HG03159 (cell line): ENCODE data around the gene IFRD1.
A peak's percentile ranks its signal among the peaks of the same experiment; 100 is the strongest.
"Not testable (repeated sequence)": the region's sequence is repeated elsewhere in the genome, so short reads cannot be mapped to it uniquely, and the experiment has no call there.

Source experiments
- ATAC-seq: cut with Tn5 transposase; IDR thresholded peaks from one replicate; pipeline ENCODE4 v1.9.1; 2021; ENCODE audit warnings: mild to moderate bottlenecking, moderate library complexity; ENCODE audit not compliant: unreplicated experiment

The IFRD1 gene

DNA sequence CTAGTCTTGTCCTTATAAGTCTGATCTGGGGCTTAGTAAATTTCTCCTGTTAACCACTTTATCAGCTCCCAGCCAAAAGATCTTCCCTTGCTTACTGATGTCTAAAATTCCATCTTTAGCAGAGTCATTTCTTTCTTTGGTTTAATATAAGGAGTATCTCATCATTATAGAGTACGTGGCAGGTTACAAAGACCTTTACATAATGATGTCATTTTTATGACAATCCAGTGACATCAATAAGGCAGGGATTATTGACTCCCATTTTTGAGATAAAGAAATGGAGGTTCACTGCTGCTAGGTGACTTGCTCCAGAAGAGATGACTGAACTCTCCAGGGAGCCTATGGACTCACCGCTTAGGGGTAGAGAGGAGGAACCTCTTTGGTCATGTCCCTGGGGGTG, 8.1 kb upstream of the IFRD1 start:
- ATAC-seq = no peak

DNA sequence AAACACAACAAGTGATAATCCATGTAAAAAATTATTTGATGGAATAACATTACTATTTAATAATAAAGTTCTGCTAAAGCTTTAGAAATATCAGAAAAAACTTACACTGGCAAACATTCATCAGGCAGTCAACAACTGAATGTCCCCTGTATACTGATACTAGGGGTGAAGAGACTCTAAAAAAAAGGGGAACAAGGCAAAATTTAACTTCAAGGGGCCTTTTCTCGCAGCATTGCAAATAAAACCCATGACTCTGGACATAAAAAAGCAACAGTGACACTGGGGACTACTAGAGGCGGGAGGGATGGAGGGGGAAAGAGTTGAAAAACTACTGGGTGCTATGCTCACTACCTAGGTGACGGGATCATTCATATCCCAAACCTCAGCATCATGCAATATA, 5.8 kb upstream of the IFRD1 start:
- ATAC-seq = no peak

DNA sequence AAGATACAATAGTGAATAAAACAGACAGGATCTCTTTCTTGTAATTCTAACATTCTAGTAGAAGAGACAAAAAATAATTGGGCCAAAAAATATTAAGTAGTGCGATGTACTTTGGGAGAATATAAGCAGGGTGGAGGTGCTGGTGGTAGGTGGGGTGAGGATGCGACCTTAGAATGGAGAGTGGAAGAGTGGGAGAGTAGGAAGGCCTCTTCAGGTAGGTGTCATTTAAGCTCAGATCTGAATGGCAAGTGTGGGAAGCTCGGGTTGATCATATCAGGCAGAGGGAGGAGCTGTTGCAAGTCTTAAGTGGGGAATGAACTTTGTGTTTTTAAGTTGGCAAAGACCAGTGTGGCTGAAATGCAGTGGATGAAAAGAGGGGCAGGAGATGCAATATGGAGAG, 3.8 kb upstream of the IFRD1 start:
- ATAC-seq = no peak

DNA sequence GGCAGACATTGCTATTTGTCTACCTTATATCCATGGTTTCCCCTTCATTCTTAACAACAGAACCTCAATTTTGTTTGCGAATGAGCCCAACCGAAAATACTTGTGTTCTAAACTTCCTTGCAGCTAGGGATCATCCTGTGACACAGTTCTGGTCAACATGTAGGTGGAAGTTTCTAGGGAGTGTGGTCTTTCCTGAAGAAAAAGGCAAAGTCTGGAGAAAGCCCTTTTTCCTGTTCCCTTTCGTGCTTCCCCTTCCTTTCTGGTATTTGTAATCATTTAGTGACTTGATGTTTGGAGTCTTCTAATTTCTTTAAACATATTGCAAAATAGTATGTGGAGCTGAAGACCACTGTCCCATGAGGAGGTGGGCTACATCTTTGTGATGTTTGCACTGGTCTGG, 2.9 kb upstream of the IFRD1 start:
- no peak for ATAC-seq

DNA sequence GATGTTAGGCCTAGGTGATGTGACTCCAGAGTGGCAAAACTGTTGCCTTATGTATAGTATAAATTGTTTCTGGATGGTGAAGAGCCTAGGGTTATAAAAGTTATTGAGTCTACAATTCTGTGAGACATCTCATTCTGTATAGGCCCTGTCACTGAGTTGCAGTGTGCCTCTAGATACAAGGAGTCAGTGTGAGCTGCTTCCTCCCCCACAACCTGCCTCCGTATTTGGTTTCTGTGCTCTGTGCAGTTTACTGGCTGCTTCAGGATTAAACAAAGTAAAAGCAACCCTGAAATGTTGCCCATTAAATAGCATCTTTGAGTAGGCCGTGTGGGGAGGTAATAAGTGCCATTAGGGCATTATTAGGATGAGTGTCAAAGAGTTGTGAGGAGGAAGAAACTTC, 1.9 kb upstream of the IFRD1 start:
- no peak for ATAC-seq

DNA sequence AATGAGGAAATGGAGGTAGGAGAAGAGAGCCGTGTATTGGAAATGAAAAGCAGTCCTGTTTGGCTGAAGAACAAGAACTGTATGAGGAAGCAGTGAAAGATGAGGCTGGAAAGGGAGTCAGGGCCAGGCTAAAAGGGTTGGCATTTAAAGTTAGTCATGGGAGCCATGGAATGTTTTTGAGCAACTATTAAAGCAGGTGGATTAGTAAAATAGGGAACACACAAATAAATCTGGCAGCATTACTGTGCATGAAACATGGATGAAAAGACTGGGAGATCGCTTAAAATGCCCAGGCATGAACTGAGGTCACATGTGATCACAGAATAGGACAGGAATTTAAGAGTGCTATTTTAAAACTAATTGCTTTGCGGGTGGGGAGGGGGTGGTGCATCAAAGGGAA, 1.4 kb upstream of the IFRD1 start:
- no peak for ATAC-seq

DNA sequence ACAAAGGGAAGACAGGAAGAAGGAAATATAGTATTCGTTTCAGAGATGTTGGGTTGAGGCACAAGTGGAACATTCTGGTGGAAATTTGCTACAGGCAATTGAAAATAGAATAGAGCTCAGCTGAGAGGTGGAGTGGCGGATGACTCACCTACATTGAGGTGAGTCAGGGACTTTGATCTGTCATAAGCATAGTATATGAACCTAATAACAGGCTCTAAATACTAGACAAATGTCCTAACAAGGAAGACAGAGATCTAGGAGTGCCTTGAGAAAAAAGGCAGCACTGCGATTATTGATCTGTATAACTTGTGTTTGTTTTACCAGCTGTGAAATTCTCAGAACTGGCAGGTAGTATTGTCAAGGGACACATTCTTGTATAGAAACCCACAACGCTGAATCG, 907 bp upstream of the IFRD1 start:
- ATAC-seq = no peak

DNA sequence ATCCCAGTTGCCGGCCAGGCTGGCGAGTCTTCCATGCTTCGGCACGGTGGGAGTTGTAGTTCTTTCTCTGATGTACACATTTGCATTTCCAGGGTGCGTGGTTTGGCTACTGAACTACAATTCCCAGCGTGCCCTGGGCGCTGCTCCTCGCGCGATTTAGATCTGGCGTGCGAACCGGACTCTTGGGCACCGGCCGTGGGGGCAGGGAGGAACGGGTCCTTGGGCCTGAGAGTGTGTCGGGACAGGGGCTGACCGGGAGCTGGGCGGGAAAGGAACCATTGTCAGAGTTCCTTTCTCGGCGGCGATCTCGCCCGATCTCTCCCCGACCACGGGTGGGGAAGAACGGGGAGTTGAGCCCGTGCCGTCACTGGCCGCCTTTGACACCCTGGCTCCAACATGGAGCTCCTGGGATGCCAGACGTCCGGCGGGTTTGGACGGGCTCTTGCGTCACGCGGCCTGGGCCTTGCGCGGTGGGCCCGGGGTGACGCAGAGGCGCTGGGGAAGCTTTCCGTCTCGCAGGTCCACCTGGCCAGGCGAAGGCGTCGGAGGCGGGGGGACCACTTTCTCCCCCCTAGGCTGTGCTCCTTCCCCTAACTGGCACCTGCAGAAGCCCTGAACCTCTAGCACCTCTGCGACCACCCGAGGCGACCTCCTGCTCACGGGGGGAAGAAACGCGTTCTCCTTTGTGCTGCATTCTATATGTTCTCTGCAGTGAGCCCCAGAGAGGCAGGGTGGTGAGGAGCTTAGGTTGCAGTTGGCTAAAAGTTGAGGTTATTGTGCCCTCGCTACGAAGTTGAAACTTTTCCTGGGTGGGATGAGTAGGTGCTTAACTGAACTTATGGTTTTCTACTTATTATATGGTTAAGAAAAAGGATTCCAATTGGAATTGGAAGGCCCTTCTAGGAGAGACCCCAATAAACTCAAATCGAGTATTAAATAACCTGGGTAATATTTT, 824 bp downstream of the IFRD1 start:
- peak; percentile 87 for ATAC-seq

DNA sequence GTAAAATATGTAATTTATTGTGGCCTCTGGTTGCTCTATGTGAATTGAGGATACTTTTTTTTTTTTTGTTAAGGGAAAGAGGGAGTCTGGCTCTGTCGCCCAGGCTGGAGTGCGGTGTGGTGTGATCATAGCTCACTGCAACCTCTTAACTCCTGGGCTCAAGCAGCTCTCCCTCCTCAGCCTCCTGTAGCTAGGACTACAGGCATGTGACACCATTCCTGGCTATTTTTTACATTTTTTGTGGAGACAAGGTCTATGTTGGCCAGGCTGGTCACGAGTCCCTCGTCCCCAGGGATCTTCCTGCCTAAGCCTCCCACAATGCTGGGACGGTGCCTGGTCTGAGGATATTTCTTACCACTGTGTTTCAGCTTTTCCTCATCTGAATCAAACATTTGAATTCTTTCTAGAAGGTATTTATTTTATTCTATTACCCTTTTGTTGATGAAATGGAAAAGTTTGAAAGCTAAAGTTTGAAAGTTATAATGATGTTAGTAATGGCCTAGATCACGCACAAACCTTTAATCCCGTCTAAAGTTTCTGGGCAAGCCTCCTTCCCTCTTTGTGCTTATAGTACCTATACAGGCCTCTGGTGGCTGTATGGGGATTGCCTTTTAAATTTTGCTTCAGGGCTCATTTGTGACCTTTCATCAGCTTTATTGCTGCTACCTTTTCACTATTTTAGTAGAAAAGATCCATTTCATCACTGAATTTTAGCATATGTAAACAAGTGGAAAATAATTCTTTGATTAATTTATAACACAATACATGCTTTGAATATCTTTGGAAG, 2.0 kb downstream of the IFRD1 start:
- ATAC-seq = no peak

DNA sequence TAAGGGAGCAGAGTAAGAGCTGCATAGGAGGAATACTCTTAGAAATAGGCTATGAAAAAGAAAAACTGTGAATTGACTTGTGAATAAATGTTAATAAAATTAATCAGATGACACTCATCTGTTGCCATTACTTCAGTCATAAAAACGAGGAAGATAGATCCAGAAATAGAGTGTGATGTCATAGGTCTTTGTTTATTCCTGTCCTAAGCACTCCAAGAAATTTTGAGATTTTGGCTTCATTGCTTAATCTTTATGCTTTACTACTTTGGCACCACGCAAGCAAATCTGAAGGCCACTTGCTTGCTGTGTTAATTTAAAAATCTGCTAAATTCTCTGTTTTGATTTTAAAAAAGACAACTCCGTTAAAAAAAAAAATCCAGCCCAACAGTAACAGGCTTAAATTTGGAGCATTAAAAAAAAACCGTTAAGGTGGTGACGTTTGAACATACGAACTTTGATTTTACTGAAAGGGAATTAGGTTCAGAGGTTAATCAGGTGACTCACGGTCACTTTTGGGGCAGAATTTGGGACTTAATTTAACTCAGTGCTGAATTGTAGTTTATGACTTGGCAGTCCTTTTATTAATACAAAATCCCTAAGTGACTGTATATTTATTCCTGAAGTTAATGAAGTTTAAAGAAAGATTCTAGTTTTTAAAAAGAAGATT, 3.4 kb downstream of the IFRD1 start:
- ATAC-seq = no peak

DNA sequence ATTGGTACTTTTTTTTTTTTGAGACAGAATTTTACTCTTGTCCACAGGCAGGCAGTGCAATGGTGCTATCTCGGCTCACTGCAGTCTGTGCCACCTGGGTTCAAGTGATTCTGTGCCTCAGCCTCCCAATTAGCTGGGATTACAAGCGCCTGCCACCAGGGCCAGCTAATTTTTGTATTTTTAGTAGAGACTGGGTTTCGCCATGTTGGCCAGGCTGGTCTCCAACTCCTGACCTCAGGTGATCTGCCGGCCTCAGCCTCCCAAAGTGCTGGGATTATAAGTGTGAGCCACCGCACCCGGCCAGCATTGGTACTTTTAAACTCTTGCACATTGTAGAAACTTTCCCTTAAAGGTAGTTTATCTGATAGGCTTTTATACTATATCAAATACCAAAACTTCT, 3.9 kb downstream of the IFRD1 start:
- ATAC-seq = not testable (repeated sequence)

DNA sequence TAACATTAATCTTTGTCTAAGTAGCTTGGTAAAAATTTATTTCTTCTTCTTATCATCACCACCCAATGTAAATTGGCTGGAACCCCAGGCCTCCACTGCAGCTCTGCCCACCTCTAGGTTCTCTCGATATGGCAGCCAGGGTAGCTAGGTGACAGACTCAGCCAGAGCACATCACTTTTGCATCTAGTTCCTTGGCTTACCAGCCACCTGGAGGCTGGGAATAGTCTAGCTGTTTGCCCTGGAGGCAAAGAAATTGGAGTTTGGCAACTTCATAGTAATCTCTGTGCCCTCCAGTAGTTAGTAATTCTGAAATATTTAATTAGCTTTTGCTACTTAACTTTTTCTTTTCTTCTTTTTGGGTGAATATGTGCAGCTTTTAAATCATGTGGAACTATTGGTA, 9.4 kb downstream of the IFRD1 start:
- no peak for ATAC-seq

DNA sequence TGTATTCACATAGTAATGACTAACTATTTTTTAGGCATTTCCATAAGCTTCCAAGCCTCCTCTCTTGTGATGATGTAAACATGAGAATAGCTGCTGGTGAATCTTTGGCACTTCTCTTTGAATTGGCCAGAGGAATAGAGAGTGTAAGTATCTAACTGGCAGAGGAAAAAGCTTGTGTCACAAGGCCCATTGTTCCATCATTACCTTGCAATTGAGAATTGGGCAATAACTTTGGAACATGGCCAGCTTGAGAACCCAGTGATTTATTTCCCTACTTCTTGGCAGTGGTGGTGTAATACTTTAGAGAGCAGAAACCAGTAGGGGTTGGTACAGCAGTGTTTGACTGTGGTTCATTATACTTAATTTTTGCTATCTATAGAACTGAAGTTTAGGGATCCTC, 12.0 kb downstream of the IFRD1 start:
- ATAC-seq = no peak

DNA sequence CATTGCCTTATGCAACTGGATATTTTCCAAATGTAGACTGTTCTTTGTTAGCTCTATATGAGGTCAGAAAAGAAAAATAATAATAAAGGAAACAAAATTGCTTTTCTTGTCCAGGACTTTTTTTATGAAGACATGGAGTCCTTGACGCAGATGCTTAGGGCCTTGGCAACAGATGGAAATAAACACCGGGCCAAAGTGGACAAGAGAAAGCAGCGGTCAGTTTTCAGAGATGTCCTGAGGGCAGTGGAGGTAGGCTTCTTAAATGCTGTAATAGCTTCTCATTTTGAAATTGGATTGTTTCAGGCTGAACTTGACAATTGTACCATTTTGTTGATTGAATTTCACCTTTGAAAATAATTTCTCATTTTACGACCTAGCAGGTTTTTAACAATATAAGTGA, 17.6 kb downstream of the IFRD1 start:
- no peak for ATAC-seq

DNA sequence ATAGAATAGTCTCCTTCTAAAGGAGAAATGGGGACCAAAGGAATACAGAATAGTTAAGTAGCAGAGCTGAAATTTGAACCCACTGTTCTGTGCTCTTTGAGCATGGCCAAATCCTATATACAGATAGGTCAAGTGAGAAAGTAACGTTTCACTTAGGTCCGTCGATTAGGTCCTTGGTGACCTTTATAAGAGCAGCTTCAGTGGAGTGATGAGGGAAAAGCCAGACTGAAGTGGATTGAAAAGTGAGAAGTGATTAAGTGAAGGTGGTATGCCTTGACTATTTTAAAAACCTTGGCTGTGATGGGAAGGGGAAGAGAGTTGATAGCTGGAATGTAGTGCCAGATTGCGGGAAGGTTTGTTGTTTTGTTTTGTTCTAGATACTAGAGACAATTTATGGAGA, 19.9 kb downstream of the IFRD1 start:
- ATAC-seq = no peak

DNA sequence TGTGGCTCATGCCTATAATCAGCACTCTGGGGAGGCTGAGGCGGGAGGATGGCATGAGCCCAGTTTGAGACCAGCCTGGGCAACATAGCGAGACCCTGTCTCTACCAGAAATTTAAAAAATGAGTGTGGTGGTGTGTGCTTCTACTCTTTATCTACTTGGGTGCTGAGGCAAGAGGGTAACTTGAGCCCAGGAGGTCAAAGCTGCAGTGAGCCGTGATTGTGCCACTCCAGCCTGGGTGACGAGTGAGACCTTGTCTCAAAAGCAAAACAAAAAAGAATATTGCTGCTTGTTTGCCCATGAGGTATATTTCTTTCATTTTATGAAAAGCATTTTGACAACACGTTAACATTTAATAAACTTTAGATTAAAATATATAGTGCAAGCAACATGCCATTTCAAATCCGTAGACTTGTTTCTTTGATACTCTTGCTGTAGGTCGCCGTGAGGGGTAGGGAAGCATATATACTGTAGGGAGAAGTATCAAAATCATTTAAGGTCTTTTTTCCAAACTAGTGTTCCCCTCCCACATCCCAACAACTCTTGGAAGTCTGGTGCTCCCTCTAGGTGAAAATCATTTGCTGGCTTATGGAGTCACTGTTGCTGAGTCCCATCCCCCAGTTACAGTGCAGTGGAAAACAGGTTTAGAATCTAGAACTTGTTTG, 26.3 kb downstream of the IFRD1 start:
- ATAC-seq = no peak

DNA sequence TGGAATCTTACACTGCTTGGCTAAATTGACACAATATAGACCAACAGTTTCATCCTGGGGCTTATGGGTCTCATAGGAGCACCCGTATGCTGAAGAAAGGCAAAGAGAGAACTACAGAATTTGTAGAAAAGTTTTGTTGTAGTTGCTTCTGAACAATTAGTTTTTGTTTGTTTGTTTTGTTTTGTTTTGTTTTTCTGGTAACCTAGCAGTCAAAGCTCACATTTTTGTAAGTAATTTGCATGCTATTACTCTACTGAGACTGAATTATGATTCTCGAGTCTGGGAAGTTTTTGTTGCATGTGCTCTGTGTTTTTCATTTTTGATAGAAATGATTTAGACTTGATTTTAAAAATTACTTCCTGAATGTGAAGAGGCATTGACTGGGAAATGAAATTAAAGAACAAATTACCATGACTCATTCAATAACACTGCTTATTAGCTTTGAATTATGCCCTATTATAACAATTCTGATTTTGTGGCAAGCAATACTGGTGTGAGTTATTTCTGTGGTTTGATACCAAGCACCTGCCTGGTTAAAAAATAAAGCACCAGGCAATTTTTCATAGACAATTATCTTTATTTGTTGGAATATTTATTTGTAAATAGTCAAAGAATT, 31.0 kb downstream of the IFRD1 start:
- no peak for ATAC-seq

DNA sequence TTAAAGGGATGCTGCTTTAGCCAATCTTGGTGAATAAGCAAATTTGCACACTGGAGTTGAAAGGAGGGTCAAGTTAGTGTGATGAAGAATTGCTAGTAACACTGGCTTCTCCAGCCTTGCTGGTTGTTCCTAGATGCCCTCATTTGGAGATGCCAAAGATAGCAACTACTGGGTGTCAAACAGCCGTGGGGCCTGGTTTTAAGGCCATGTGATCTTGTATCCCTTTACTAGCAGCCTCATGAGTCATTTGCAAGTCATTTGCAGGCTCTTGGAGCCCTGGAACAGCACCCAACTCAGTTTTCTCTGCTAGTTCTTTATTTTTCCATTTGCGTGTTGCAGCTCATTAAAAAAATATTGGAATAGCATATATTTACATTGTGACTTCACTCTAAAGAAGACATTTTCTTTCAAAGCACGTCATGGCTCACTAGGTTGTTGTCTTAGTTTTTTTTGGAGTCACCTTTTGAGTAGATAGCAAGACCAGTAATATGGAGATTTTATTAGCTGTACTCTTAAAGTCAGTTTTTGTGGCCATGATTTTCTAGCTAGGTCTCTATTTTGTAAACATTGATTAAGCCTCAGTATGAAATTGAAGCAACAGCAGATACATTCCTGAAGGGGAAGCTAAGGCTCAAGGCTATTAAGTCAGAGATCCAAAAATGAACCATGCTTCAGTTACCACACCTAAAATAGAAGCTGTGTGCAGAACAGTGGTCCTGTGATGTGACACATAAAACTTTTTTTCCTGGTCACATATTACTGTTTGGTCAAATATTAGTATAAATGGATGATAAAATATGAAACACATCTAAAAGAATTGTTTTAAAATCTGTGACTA, 31.8 kb downstream of the IFRD1 start:
- ATAC-seq = no peak

DNA sequence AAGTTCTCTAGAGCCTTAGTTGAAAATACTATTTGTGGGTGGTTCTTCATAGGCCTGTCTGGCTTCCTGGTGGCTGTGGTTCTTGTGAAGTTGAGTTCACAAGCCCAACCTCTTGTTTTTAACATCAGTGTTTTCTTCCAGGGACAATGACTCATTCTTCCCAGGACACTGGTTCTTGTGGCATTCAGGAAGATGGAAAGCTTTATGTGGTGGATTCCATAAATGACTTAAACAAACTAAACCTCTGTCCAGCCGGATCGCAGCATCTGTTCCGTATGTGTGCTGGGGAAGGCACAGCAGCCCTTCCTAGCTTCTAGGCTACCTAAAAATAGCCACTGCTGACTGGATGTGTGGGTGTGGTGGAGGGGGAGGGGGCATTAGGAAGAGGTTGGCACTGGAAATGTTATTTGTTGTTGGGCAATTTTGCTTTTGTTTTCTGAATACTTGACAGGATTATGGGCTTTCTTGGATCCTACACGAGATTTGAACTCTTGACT, 34.5 kb downstream of the IFRD1 start:
- ATAC-seq = no peak

DNA sequence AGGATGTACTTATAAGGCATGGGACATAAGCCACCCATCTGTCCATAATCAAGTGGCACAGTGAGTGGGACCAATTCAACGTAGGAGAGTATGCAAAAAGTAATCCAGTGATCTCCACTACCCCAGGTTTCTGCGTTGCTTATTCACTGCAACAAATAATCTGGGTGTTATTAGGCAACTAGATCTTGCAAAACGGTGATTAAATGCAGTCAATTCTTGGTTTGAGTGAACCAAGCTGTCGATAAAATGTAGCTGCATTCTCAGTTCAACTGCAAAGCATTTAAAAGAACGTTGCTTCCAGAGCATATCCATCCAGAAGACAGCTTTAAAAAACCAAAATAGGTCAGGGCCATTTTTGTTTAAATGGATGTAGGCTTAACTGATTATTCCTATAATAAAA, 35.5 kb downstream of the IFRD1 start:
- no peak for ATAC-seq
